SK-N-SH (cell line): ENCODE measurements around the gene MCCD1. TPM values are rescaled to one million over a fixed set of nuclear protein-coding genes. Genes with fewer than 3 reads are reported as not detected.

ENCODE experiments used
- CTCF ChIA-PET: fragments of 300-600, 350-600 bp; formaldehyde crosslinking; extraction: SDS; loops from one replicate; lab custom pipeline; 2021; lab: Yijun Ruan, JAX
- POLR2A ChIA-PET: fragments of 350-600 bp; sonication (Branson Sonifier 250); formaldehyde crosslinking; extraction: SDS; loops from one replicate; lab custom pipeline; 2020; ENCODE audit warnings: antibody characterized with exemption, inconsistent platforms; lab: Yijun Ruan, JAX
- DNase-seq: peaks from one replicate; pipeline ENCODE4 v3.0.0; 2012
- H2AFZ ChIP-seq: fragments of 200-600 bp; sonication (generic); 2 replicates; pipeline ENCODE4 v1.8.1; 2016; ENCODE audit warnings: antibody characterized with exemption, mild to moderate bottlenecking, low read depth
- H3F3A ChIP-seq: fragments of 200-600 bp; sonication (generic); replicated peaks from 2 replicates; pipeline ENCODE3; 2016; ENCODE audit warnings: antibody characterized with exemption, mild to moderate bottlenecking; ENCODE audit not compliant: insufficient read depth
- H3K27ac ChIP-seq, 2 experiments: fragments of 200-500 bp in 1 of 2; fragments of 200-600 bp in 1 of 2; sonication (Bioruptor generic) in 1 of 2; sonication (generic), shearing (Covaris generic) in 1 of 2; 2 replicates each; pipeline versions ENCODE4 v1.5.1 to v1.6.1; 2014 to 2016; ENCODE audit warnings: low read depth in 2 of 2, inconsistent platforms in 1 of 2, low read length in 1 of 2, mild to moderate bottlenecking in 1 of 2, mixed read lengths in 1 of 2
- H3K27me3 ChIP-seq: fragments of 200-600 bp; sonication (generic), shearing (Covaris generic); 2 replicates; pipeline ENCODE4 v1.6.1; 2016; ENCODE audit warnings: mixed run types; ENCODE audit not compliant: insufficient read depth
- H3K36me3 ChIP-seq, 2 experiments: fragments of 200-500 bp in 1 of 2; fragments of 200-600 bp in 1 of 2; sonication (Bioruptor generic) in 1 of 2; sonication (generic) in 1 of 2; replicated peaks in 1 of 2; 2 replicates each; pipeline versions ENCODE3 to v1.5.1; 2014 to 2016; ENCODE audit warnings: low read length in 1 of 2, mild to moderate bottlenecking in 1 of 2; ENCODE audit not compliant: insufficient read depth in 2 of 2, control insufficient read depth in 1 of 2
- H3K4me1 ChIP-seq, 2 experiments: fragments of 200-500 bp in 1 of 2; fragments of 200-600 bp in 1 of 2; sonication (Bioruptor generic) in 1 of 2; sonication (generic), shearing (Covaris generic) in 1 of 2; 2 replicates each; pipeline versions ENCODE4 v1.5.1 to v1.6.1; 2014 to 2016; ENCODE audit warnings: low read depth in 1 of 2, low read length in 1 of 2, mixed run types in 1 of 2; ENCODE audit not compliant: insufficient read depth in 2 of 2, control insufficient read depth in 1 of 2
- H3K4me2 ChIP-seq: fragments of 200-600 bp; sonication (generic), shearing (Covaris generic); 2 replicates; pipeline ENCODE4 v1.6.1; 2017; ENCODE audit warnings: mixed run types
- H3K4me3 ChIP-seq, 2 experiments: fragments of 200-500 bp in 1 of 2; fragments of 200-600 bp in 1 of 2; sonication (Bioruptor generic) in 1 of 2; sonication (generic), shearing (Covaris generic) in 1 of 2; 2 replicates each; pipeline versions ENCODE4 v1.5.1 to v1.8.1; 2014 to 2016; ENCODE audit warnings: low read depth in 2 of 2, inconsistent platforms in 1 of 2, low read length in 1 of 2, mild to moderate bottlenecking in 1 of 2, mixed read lengths in 1 of 2, moderate library complexity in 1 of 2
- H3K79me2 ChIP-seq: fragments of 200-600 bp; sonication (generic); 2 replicates; pipeline ENCODE4 v1.8.1; 2017; ENCODE audit warnings: mild to moderate bottlenecking; ENCODE audit not compliant: insufficient read depth
- H3K9ac ChIP-seq: fragments of 200-600 bp; sonication (generic); 2 replicates; pipeline ENCODE4 v1.6.1; 2017; ENCODE audit warnings: mixed run types
- H3K9me2 ChIP-seq: fragments of 200-600 bp; sonication (generic); 2 replicates; pipeline ENCODE4 v1.6.1; 2017; ENCODE audit warnings: mixed run types
- H3K9me3 ChIP-seq: fragments of 200-600 bp; sonication (generic); 2 replicates; pipeline ENCODE4 v1.6.1; 2017; ENCODE audit warnings: mixed run types, mild to moderate bottlenecking, moderate library complexity
- H4K20me1 ChIP-seq: fragments of 200-600 bp; sonication (generic); 2 replicates; pipeline ENCODE4 v1.6.1; 2017; ENCODE audit warnings: mild to moderate bottlenecking, mixed run types; ENCODE audit not compliant: insufficient read depth
- GATA2 ChIP-seq: sonication (generic); formaldehyde crosslinking; IDR thresholded peaks from 2 replicates; pipeline ENCODE4 v1.5.0; 2020; ENCODE audit warnings: mild to moderate bottlenecking, missing genetic modification reagents
- NFIC ChIP-seq: IDR thresholded peaks from 2 replicates; pipeline ENCODE4 v1.4.0; 2012; ENCODE audit warnings: borderline replicate concordance
- WGBS: methylation state at CpG from one replicate; pipeline ENCODE4 v1.1.6; 2017; ENCODE audit warnings: low lambda C conversion rate; 5-methylcytosine and 5-hydroxymethylcytosine counted together
- polyA plus RNA-seq, 3 experiments: library from polyadenylated mRNA; depleted of rRNA; stranded (reverse); fragments of >200 nt; gene quantifications; 2 replicates each; pipeline ENCODE4 v1.2.3, GENCODE V29; 2012
- TF ChIP-seq, protein P1 (sequence below): IDR thresholded peaks from 2 replicates; pipeline ENCODE4 v1.4.0; 2012; ENCODE audit warnings: low read depth, borderline replicate concordance
- TF ChIP-seq, protein P2 (sequence below): fragments of 150-350 bp; IDR thresholded peaks from 2 replicates; pipeline ENCODE4 v1.6.1; 2016; ENCODE audit warnings: mild to moderate bottlenecking, low read depth, low read length
- TF ChIP-seq, protein P3 (sequence below): fragments of 150-350 bp; IDR thresholded peaks from 2 replicates; pipeline ENCODE4 v1.6.1; 2017; ENCODE audit warnings: antibody characterized with exemption, low read length, low read depth, borderline replicate concordance

MCCD1 gene
- polyA plus RNA-seq, 1 of the 3 experiments (the other 2 are of a cell fraction) = not detected

DNA sequence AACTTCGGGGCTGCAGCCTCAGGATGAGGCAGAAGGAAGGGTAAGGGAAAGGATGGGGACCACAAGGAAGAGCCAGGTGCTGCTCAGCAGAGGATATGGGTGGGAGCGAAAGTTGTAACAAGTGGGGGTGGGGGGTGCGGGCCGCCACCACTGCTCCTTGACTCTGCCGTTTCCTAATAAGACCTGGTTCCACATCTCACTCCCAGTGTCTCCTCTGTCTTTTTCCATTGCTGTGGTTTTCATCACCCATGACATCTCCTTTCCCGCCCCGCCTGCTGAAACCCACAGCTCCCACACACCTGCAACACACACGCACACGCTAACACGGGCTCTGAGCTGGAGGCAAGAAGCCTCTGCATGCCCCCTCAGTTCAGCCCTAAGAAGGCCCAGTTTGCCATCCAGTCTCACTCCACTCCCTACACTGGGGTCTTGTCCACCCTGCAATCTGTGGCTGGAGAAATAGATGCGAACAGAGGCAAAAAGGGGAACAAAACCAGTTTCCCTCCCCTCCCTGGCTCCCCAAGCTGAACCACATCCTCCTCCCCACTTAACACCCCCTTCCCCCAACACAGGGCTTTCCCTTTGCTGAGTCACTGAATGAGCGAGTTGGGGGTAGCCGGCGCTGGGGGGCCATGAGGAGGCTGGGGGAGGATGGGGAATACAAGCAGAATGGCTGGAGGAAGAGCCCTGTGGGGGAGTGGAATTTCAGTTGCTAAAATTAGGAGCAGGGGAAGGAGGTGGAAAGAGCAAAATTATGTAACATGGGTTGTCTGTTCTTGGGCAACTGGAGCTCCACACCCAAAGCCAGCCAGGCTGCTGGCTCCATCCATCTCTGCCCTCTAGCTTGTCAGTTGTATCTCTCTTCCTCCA, 30.1 kb downstream of the MCCD1 start:
- H3K27me3 ChIP-seq = no peaks in the 10 kb centered on the region
- peaks cover 0 to 20% of the 10 kb centered on the region in 2 experiments; a peak in 3 of 4 replicates for H3K4me1 ChIP-seq
- H3K9me3 ChIP-seq = no peaks in the 10 kb centered on the region
- CTCF ChIA-PET = interaction anchor here (1.0 to 5.7 kb wide), 4 partner anchors 10 to 39 kb away, joined by 3 to 29 read pairs (median 4); partner anchors contain the start of genes ATP6V1G2 and LTB
- no peak overlapping the region for H3K9ac ChIP-seq
- H3K79me2 ChIP-seq = peaks cover 17% of the 10 kb centered on the region; the same call in 1 of the 2 replicates
- WGBS = 84% methylated on average over 14 of the region's 14 CpGs
- TF ChIP-seq, protein P1, sequence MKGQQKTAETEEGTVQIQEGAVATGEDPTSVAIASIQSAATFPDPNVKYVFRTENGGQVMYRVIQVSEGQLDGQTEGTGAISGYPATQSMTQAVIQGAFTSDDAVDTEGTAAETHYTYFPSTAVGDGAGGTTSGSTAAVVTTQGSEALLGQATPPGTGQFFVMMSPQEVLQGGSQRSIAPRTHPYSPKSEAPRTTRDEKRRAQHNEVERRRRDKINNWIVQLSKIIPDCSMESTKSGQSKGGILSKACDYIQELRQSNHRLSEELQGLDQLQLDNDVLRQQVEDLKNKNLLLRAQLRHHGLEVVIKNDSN = no peak
- no peak for TF ChIP-seq GATA2
- H3F3A ChIP-seq = peaks cover 31% of the 10 kb centered on the region
- no peak overlapping the region for H2AFZ ChIP-seq
- no peak for DNase-seq
- H3K27ac ChIP-seq = peak overlapping the region in 1 of 2 experiments; percentile 77; a peak in 2 of 4 replicates
- H3K9me2 ChIP-seq = no peaks in the 10 kb centered on the region
- H3K36me3 ChIP-seq = peaks cover 20 to 30% of the 10 kb centered on the region in 2 experiments
- H4K20me1 ChIP-seq = no peaks in the 10 kb centered on the region
- POLR2A ChIA-PET = interaction anchor here (0.9 kb wide), 1 partner anchor 8 kb away, joined by 3 read pairs; no protein-coding TSS in a partner anchor
- H3K4me3 ChIP-seq = no peak overlapping the region
- no peak overlapping the region for H3K4me2 ChIP-seq

DNA sequence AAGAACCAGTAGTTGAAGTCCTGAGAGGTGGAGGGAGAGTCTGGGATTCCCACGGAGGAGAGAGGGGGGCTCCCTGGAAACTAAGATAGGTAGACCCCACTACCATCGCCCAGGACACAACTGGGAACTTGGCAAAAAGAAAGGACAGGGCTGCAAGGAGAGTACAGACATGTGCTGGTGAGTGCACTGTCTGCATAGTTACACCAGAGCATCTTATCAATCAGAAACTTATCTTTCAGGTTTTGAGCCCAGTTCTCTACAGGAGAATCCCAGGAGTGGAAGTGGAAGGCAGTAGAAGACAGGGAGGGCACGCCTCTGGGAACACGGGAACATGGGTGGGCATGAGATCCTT, 30.8 kb downstream of the MCCD1 start:
- peak overlapping the region in 1 of 2 experiments; percentile 77; a peak in 2 of 4 replicates for H3K27ac ChIP-seq
- 80% methylated on average over 4 of the region's 4 CpGs for WGBS
- H3K4me1 ChIP-seq = peaks cover 0 to 20% of the 10 kb centered on the region in 2 experiments; a peak in 3 of 4 replicates
- no peak overlapping the region for H3K4me3 ChIP-seq
- POLR2A ChIA-PET = interaction anchor here (0.9 kb wide), 1 partner anchor 9 kb away, joined by 3 read pairs; no protein-coding TSS in a partner anchor
- H3K9me2 ChIP-seq = no peaks in the 10 kb centered on the region
- no peak for TF ChIP-seq NFIC
- TF ChIP-seq, protein P2, sequence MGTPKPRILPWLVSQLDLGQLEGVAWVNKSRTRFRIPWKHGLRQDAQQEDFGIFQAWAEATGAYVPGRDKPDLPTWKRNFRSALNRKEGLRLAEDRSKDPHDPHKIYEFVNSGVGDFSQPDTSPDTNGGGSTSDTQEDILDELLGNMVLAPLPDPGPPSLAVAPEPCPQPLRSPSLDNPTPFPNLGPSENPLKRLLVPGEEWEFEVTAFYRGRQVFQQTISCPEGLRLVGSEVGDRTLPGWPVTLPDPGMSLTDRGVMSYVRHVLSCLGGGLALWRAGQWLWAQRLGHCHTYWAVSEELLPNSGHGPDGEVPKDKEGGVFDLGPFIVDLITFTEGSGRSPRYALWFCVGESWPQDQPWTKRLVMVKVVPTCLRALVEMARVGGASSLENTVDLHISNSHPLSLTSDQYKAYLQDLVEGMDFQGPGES = no peak
- TF ChIP-seq, protein P3, sequence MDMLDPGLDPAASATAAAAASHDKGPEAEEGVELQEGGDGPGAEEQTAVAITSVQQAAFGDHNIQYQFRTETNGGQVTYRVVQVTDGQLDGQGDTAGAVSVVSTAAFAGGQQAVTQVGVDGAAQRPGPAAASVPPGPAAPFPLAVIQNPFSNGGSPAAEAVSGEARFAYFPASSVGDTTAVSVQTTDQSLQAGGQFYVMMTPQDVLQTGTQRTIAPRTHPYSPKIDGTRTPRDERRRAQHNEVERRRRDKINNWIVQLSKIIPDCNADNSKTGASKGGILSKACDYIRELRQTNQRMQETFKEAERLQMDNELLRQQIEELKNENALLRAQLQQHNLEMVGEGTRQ = no peak
- no peak overlapping the region for H2AFZ ChIP-seq
- CTCF ChIA-PET = interaction anchor here (1.5 to 5.7 kb wide), 3 partner anchors 11 to 39 kb away, joined by 3 to 29 read pairs (median 5); partner anchors contain the start of gene LTB
- no peak for DNase-seq
- peak overlapping the region; percentile 66; the same call in 1 of the 2 replicates for H3K4me2 ChIP-seq
- peaks cover 13% of the 10 kb centered on the region; the same call in 1 of the 2 replicates for H3K79me2 ChIP-seq
- H3K9me3 ChIP-seq = no peaks in the 10 kb centered on the region
- no peak overlapping the region; the same call in 1 of the 2 replicates for H3K9ac ChIP-seq
- peaks cover 33% of the 10 kb centered on the region for H3F3A ChIP-seq
- H3K36me3 ChIP-seq = peaks cover 16 to 28% of the 10 kb centered on the region in 2 experiments
- no peaks in the 10 kb centered on the region for H3K27me3 ChIP-seq
- H4K20me1 ChIP-seq = no peaks in the 10 kb centered on the region
